ENCODE results near the gene AGBL1.

GRCh38 chr15:86526938-86527690 is 447.4 kb downstream of the AGBL1 start:
- TF ChIP-seq, protein P1, sequence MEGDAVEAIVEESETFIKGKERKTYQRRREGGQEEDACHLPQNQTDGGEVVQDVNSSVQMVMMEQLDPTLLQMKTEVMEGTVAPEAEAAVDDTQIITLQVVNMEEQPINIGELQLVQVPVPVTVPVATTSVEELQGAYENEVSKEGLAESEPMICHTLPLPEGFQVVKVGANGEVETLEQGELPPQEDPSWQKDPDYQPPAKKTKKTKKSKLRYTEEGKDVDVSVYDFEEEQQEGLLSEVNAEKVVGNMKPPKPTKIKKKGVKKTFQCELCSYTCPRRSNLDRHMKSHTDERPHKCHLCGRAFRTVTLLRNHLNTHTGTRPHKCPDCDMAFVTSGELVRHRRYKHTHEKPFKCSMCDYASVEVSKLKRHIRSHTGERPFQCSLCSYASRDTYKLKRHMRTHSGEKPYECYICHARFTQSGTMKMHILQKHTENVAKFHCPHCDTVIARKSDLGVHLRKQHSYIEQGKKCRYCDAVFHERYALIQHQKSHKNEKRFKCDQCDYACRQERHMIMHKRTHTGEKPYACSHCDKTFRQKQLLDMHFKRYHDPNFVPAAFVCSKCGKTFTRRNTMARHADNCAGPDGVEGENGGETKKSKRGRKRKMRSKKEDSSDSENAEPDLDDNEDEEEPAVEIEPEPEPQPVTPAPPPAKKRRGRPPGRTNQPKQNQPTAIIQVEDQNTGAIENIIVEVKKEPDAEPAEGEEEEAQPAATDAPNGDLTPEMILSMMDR (IDR thresholded peaks at IDR 0.05) = no peak
- TF ChIP-seq CBX8 (IDR thresholded peaks at IDR 0.05) (no peak), CBX2 (IDR thresholded peaks at IDR 0.05; ENCODE audit: borderline replicate concordance, low read depth) (no peak), POLR2A (IDR thresholded peaks at IDR 0.05; ENCODE audit: low read length) (no peak), EP300 (IDR thresholded peaks at IDR 0.05) (no peak), FOSL2 (IDR thresholded peaks at IDR 0.05) (no peak), FOSL2 (CRISPR knock-in tag; IDR thresholded peaks at IDR 0.05) (no peak), TP53 (CRISPR knock-in tag; IDR thresholded peaks at IDR 0.05) (no peak), CHD2 (IDR thresholded peaks at IDR 0.05; ENCODE audit: low read length, partially characterized antibody) (no peak)
- TF ChIP-seq, protein P2, sequence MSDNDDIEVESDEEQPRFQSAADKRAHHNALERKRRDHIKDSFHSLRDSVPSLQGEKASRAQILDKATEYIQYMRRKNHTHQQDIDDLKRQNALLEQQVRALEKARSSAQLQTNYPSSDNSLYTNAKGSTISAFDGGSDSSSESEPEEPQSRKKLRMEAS (IDR thresholded peaks at IDR 0.05) = no peak

All from A549 (cell line).